ENCODE measurements around the gene ZNF41.

DNA sequence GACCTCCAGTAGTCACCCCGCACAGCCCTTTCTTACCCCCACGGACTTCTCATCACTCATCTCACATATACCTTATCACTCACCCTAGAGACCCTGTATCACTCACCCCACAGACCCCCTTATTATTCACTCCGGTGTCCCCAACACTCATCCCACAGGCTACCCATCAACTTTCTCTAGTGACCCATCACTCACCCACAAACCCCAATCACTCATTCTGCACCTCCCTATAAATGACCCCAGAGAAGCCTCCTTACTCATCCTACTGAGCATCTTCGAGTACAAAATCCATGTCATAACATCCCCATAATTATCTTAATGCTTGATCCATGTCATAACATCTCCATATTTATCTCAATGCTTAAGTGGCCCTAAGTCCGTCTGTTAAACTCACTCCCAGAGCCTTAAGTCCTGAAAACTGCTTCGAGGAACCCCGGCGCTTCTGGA lies 934 bp downstream of the ZNF41 start:
- TF ChIP-seq, protein P1, sequence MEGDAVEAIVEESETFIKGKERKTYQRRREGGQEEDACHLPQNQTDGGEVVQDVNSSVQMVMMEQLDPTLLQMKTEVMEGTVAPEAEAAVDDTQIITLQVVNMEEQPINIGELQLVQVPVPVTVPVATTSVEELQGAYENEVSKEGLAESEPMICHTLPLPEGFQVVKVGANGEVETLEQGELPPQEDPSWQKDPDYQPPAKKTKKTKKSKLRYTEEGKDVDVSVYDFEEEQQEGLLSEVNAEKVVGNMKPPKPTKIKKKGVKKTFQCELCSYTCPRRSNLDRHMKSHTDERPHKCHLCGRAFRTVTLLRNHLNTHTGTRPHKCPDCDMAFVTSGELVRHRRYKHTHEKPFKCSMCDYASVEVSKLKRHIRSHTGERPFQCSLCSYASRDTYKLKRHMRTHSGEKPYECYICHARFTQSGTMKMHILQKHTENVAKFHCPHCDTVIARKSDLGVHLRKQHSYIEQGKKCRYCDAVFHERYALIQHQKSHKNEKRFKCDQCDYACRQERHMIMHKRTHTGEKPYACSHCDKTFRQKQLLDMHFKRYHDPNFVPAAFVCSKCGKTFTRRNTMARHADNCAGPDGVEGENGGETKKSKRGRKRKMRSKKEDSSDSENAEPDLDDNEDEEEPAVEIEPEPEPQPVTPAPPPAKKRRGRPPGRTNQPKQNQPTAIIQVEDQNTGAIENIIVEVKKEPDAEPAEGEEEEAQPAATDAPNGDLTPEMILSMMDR (conservative IDR thresholded peaks at IDR 0.05; ENCODE audit: low read length) = no peak
- no peak for TF ChIP-seq EZH2phosphoT487 (IDR thresholded peaks at IDR 0.05; ENCODE audit: borderline replicate concordance, low read depth, low read length)
